HepG2 (cell line): Measurements from ENCODE around the gene TBC1D24. TPM values are rescaled to one million over a fixed set of nuclear protein-coding genes. Genes with fewer than 3 reads are reported as not detected.

Experiments used
- BHLHE40 ChIP-seq: IDR thresholded peaks from 2 replicates; pipeline ENCODE4 v1.6.1; 2011; ENCODE audit warnings: low read length, improper control_type of control experiment
- POGZ ChIP-seq: sonication (generic); formaldehyde crosslinking; IDR thresholded peaks from 2 replicates; pipeline ENCODE4 v1.4.0; 2020; ENCODE audit warnings: mild to moderate bottlenecking, missing genetic modification reagents
- USF2 ChIP-seq, 2 experiments: sonication (generic) in 1 of 2; formaldehyde crosslinking in 1 of 2; IDR thresholded peaks; 2 replicates each; pipeline versions ENCODE4 v1.5.1 to v1.6.1; 2011 to 2020; ENCODE audit warnings: borderline replicate concordance in 1 of 2, low read depth in 1 of 2, low read length in 1 of 2, mild to moderate bottlenecking in 1 of 2, missing genetic modification reagents in 1 of 2, moderate library complexity in 1 of 2
- ZNF646 ChIP-seq: sonication (generic); formaldehyde crosslinking; IDR thresholded peaks from 2 replicates; pipeline ENCODE4 v1.9.0; 2021; ENCODE audit warnings: mild to moderate bottlenecking, missing genetic modification reagents
- ZNF691 ChIP-seq: sonication (generic); formaldehyde crosslinking; IDR thresholded peaks from 2 replicates; pipeline ENCODE4 v1.4.0; 2020; ENCODE audit warnings: missing genetic modification reagents, low read depth, mild to moderate bottlenecking, borderline replicate concordance
- polyA plus RNA-seq, 8 experiments: library from polyadenylated mRNA; depleted of rRNA in 3 of 8; stranded (reverse) in 7 of 8; unstranded in 1 of 8; fragments of >200 nt; fragmentation: Illumina TruSeq in 4 of 8; extraction: Trizol in 4 of 8; gene quantifications; 2 replicates each; pipeline versions ENCODE4 v1.2.1 to v1.2.3, GENCODE V29; 2011 to 2016; ENCODE audit warnings: low read depth in 4 of 8, missing spikeins in 1 of 8, mixed read lengths in 1 of 8; ENCODE audit not compliant: insufficient read depth in 1 of 8
- total RNA-seq, 5 experiments: library from RNA; depleted of rRNA; stranded (reverse); fragments of >200 nt; fragmentation: Illumina TruSeq; extraction: Trizol; gene quantifications; 2 replicates each; pipeline ENCODE4 v1.2.3, GENCODE V29; 2016; ENCODE audit warnings: low read depth in 1 of 5
- TF ChIP-seq, protein P1 (sequence below): sonication (generic); formaldehyde crosslinking; IDR thresholded peaks from 2 replicates; pipeline ENCODE4 v1.5.0; 2020; ENCODE audit warnings: mild to moderate bottlenecking, missing genetic modification reagents, borderline replicate concordance
- TF ChIP-seq, protein P2 (sequence below): IDR thresholded peaks from 2 replicates; pipeline ENCODE4 v1.6.1; 2012; ENCODE audit warnings: low read depth, low read length, improper control_type of control experiment

TBC1D24 gene
- total and polyA plus RNA-seq, 2 of the 13 experiments (the other 11 are each of a cell fraction or from before 2014, with no cell fraction given): 7.7 to 13.7 TPM

GRCh38 chr16:2520097-2520783, 45.3 kb downstream of the TBC1D24 start, which contains the start of gene AMDHD2 (continued):
- TF ChIP-seq, protein P1, sequence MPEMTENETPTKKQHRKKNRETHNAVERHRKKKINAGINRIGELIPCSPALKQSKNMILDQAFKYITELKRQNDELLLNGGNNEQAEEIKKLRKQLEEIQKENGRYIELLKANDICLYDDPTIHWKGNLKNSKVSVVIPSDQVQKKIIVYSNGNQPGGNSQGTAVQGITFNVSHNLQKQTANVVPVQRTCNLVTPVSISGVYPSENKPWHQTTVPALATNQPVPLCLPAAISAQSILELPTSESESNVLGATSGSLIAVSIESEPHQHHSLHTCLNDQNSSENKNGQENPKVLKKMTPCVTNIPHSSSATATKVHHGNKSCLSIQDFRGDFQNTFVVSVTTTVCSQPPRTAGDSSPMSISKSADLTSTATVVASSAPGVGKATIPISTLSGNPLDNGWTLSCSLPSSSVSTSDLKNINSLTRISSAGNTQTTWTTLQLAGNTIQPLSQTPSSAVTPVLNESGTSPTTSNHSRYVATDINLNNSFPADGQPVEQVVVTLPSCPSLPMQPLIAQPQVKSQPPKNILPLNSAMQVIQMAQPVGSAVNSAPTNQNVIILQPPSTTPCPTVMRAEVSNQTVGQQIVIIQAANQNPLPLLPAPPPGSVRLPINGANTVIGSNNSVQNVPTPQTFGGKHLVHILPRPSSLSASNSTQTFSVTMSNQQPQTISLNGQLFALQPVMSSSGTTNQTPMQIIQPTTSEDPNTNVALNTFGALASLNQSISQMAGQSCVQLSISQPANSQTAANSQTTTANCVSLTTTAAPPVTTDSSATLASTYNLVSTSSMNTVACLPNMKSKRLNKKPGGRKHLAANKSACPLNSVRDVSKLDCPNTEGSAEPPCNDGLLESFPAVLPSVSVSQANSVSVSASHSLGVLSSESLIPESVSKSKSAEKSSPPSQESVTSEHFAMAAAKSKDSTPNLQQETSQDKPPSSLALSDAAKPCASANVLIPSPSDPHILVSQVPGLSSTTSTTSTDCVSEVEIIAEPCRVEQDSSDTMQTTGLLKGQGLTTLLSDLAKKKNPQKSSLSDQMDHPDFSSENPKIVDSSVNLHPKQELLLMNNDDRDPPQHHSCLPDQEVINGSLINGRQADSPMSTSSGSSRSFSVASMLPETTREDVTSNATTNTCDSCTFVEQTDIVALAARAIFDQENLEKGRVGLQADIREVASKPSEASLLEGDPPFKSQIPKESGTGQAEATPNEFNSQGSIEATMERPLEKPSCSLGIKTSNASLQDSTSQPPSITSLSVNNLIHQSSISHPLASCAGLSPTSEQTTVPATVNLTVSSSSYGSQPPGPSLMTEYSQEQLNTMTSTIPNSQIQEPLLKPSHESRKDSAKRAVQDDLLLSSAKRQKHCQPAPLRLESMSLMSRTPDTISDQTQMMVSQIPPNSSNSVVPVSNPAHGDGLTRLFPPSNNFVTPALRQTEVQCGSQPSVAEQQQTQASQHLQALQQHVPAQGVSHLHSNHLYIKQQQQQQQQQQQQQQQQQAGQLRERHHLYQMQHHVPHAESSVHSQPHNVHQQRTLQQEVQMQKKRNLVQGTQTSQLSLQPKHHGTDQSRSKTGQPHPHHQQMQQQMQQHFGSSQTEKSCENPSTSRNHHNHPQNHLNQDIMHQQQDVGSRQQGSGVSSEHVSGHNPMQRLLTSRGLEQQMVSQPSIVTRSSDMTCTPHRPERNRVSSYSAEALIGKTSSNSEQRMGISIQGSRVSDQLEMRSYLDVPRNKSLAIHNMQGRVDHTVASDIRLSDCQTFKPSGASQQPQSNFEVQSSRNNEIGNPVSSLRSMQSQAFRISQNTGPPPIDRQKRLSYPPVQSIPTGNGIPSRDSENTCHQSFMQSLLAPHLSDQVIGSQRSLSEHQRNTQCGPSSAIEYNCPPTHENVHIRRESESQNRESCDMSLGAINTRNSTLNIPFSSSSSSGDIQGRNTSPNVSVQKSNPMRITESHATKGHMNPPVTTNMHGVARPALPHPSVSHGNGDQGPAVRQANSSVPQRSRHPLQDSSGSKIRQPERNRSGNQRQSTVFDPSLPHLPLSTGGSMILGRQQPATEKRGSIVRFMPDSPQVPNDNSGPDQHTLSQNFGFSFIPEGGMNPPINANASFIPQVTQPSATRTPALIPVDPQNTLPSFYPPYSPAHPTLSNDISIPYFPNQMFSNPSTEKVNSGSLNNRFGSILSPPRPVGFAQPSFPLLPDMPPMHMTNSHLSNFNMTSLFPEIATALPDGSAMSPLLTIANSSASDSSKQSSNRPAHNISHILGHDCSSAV: no peak
- no peak for TF ChIP-seq ZNF691 (CRISPR knock-in tag)
- TF ChIP-seq, protein P2, sequence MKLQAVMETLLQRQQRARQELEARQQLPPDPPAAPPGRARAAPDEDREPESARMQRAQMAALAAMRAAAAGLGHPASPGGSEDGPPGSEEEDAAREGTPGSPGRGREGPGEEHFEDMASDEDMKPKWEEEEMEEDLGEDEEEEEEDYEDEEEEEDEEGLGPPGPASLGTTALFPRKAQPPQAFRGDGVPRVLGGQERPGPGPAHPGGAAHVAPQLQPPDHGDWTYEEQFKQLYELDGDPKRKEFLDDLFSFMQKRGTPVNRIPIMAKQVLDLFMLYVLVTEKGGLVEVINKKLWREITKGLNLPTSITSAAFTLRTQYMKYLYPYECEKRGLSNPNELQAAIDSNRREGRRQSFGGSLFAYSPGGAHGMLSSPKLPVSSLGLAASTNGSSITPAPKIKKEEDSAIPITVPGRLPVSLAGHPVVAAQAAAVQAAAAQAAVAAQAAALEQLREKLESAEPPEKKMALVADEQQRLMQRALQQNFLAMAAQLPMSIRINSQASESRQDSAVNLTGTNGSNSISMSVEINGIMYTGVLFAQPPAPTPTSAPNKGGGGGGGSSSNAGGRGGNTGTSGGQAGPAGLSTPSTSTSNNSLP: no peak
- TF ChIP-seq USF2 (IDR thresholded peaks at IDR 0.05; ENCODE audit: low read depth, low read length): peak; percentile 98
- TF ChIP-seq USF2 (CRISPR knock-in tag; IDR thresholded peaks at IDR 0.05; ENCODE audit: borderline replicate concordance): peak; percentile 81; the same call in 1 of the 2 replicates
- TF ChIP-seq ZNF646 (CRISPR knock-in tag): no peak
- peak; percentile 95 for TF ChIP-seq BHLHE40
- no peak for TF ChIP-seq POGZ
